T-helper 1 cell treated with Interleukin-12 subunit alpha and Interleukin-12 subunit beta and Interleukin-4 antibody, amounts not matched to agents 30 μg/mL and 1 μg/mL, for 36 hours (primary cell): ENCODE data around the gene ARHGAP12.
"Not testable (repeated sequence)": the region's sequence is repeated elsewhere in the genome, so short reads cannot be mapped to it uniquely, and the experiment has no call there.

ENCODE experiments used
- H3K27ac Mint-ChIP-seq: one replicate; pipeline ENCODE4 v1.8.0; 2021; ENCODE audit warnings: mild to moderate bottlenecking, mixed read lengths
- H3K27me3 Mint-ChIP-seq: one replicate; pipeline ENCODE4 v1.8.0; 2021; ENCODE audit warnings: low read depth, mixed read lengths
- H3K36me3 Mint-ChIP-seq: one replicate; pipeline ENCODE4 v1.8.0; 2021; ENCODE audit warnings: low read depth, mixed read lengths
- H3K4me1 Mint-ChIP-seq: one replicate; pipeline ENCODE4 v1.8.0; 2021; ENCODE audit warnings: low read depth, mixed read lengths
- H3K4me3 Mint-ChIP-seq: one replicate; pipeline ENCODE4 v1.8.0; 2021; ENCODE audit warnings: mild to moderate bottlenecking, moderate library complexity, mixed read lengths
- H3K9me3 Mint-ChIP-seq: one replicate; pipeline ENCODE4 v1.8.0; 2021; ENCODE audit warnings: mixed read lengths

The ARHGAP12 gene, protein sequence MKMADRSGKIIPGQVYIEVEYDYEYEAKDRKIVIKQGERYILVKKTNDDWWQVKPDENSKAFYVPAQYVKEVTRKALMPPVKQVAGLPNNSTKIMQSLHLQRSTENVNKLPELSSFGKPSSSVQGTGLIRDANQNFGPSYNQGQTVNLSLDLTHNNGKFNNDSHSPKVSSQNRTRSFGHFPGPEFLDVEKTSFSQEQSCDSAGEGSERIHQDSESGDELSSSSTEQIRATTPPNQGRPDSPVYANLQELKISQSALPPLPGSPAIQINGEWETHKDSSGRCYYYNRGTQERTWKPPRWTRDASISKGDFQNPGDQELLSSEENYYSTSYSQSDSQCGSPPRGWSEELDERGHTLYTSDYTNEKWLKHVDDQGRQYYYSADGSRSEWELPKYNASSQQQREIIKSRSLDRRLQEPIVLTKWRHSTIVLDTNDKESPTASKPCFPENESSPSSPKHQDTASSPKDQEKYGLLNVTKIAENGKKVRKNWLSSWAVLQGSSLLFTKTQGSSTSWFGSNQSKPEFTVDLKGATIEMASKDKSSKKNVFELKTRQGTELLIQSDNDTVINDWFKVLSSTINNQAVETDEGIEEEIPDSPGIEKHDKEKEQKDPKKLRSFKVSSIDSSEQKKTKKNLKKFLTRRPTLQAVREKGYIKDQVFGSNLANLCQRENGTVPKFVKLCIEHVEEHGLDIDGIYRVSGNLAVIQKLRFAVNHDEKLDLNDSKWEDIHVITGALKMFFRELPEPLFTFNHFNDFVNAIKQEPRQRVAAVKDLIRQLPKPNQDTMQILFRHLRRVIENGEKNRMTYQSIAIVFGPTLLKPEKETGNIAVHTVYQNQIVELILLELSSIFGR

DNA sequence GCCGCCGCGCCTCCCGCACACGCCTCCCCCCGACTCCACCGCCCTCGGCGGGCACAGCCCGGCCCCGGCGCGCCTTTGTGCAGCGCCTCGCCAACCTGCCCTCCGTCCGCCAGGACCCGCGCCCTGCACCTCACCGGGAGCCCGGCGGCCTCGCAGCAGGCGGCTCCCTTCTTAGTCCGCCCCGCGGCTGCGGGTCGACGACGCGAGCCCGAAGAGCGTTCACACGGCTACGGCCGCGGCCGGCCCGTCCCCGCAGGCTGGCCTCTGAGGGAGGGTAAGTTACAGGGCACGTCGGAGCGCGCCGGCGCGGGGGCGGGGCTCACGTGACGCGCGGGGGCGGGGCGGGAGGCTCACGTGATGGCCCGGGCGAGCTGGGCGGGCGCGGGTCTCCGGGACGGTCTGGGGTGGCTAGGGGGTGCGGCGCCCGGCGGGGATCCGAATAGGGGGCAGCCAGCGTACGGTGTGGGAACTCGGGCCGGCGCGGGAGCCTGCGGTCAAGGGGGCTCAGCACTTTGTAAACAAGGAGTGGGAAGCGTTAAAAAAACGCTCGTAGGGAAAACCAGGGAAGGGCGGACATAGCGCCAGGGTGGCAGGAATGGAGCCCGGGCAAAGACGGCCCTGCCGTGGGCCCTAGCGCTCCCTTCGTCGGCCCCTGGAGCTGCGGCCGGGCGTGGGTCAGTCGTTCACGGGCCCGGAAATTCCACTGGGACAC, at the start of gene ARHGAP12:
Gene ARHGAP12 (minus strand): TSS at position 283 of the 712 bp plus-strand sequence. CDS start 19,976 bp downstream, outside the sequence.
- Mint-ChIP-seq H3K27ac (peak within 1 kb of the TSS; percentile 76), H3K4me1 (peaks cover 29% of the 10 kb centered on the region), H3K9me3 (no peaks in the 10 kb centered on the region), H3K4me3 (peak within 1 kb of the TSS; percentile 88), H3K27me3 (peaks cover 15% of the 10 kb centered on the region), H3K36me3 (no peaks in the 10 kb centered on the region)

GRCh38 chr10:31978156-31978483, 49.5 kb upstream of the ARHGAP12 start:
- peaks cover 4% of the 10 kb centered on the region for H3K9me3 Mint-ChIP-seq
- no peaks in the 10 kb centered on the region for H3K27me3 Mint-ChIP-seq
- H3K4me3 Mint-ChIP-seq: no peak overlapping the region
- H3K4me1 Mint-ChIP-seq: peaks cover 21% of the 10 kb centered on the region
- H3K27ac Mint-ChIP-seq: no peak overlapping the region
- H3K36me3 Mint-ChIP-seq: no peaks in the 10 kb centered on the region

DNA sequence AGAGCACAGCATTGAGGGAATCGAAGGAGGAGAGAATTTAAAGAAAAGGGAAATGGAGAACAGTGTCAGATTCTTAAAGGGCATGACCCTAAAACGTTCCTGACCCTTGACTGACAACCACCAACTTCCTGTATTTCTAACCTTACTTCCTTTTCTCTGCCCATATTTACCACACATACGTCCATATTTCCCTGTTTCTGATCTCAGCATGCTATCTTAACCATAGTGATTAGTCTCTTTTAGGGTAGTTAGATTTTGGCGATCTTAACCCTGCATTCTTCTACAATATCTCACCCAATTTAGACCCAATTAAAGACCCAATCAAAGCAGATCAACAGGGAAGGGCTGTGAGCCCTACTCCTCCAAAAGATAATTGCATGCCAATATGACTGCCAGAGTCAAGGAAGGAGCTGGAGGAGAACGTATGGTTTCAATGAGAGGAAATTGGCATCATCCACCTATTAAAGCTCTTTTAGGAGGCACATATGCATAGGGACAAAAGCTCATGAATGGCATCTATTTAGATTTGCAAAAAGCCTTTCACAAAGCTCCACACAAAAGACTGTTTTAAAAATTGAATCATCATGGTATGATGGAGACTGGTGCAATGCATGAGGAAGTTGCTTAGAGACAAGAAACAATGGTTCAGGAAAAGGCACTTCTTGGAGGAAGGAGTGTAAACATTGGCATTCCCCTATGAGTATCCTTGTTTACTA, 49.0 kb upstream of the ARHGAP12 start:
- Mint-ChIP-seq H3K4me1 (peaks cover 21% of the 10 kb centered on the region), H3K36me3 (no peaks in the 10 kb centered on the region), H3K27ac (peak overlapping the region; percentile 17), H3K9me3 (peaks cover 4% of the 10 kb centered on the region), H3K27me3 (no peaks in the 10 kb centered on the region), H3K4me3 (peak overlapping the region; percentile 5)

DNA sequence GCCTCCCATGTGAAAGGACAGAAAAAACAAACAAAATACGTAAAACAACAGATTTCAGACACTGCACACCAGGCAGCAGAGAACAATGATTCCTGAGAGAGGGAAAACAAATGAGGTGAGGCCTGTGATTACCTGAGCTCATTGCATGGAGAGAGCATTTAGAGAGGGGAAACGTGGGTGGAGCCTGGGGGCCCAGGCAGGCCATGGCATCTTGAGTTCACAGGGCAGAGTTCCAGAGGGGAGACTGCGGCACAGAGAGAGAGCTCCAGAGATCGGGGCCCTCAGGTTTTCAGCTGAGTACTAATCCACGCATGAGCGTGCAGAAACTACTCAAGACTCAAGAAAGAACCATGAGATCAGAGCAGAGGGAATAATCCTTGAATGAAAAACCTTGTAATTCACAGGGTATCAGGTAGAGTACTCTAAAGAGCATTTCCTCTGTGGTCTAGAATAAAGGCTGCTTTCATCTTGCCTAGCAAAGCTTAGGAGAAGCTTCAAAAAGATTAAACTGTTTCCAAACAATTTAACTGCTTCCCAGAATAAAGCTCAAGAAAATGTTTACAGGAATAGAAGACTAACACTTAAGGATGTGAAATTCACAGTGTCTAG, 46.6 kb upstream of the ARHGAP12 start:
- peaks cover 21% of the 10 kb centered on the region for H3K4me1 Mint-ChIP-seq
- H3K36me3 Mint-ChIP-seq: no peaks in the 10 kb centered on the region
- no peaks in the 10 kb centered on the region for H3K9me3 Mint-ChIP-seq
- H3K27me3 Mint-ChIP-seq: no peaks in the 10 kb centered on the region
- H3K27ac Mint-ChIP-seq: no peak overlapping the region
- H3K4me3 Mint-ChIP-seq: no peak overlapping the region

- no peak overlapping the region for H3K27ac Mint-ChIP-seq
- H3K36me3 Mint-ChIP-seq: no peaks in the 10 kb centered on the region
- H3K4me1 Mint-ChIP-seq: peaks cover 21% of the 10 kb centered on the region
- H3K9me3 Mint-ChIP-seq: no peaks in the 10 kb centered on the region
- no peaks in the 10 kb centered on the region for H3K27me3 Mint-ChIP-seq
- no peak overlapping the region for H3K4me3 Mint-ChIP-seq
Measured at GRCh38 chr10:31974434-31975124, 45.9 kb upstream of the ARHGAP12 start.

- no peak overlapping the region for H3K4me3 Mint-ChIP-seq
- H3K4me1 Mint-ChIP-seq: peaks cover 15% of the 10 kb centered on the region
- H3K27me3 Mint-ChIP-seq: no peaks in the 10 kb centered on the region
- no peaks in the 10 kb centered on the region for H3K9me3 Mint-ChIP-seq
- no peaks in the 10 kb centered on the region for H3K36me3 Mint-ChIP-seq
- no peak overlapping the region for H3K27ac Mint-ChIP-seq
Measured at GRCh38 chr10:31972519-31973041, 43.9 kb upstream of the ARHGAP12 start.

DNA sequence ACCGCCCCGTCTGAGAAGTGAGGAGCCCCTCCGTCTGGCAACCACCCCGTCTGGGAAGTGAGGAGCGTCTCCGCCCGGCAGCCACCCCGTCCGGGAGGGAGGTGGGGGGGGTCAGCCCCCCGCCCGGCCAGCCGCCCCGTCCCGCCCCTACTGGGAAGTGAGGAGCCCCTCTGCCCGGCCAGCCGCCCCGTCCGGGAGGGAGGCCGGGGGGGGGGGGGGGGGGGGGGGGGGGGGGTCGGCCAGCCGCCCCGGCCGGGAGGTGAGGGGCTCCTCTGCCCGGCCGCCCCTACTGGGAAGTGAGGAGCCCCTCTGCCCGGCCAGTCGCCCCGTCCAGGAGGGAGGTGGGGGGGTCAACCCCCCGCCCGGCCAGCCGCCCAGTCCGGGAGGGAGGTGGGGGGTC, 41.2 kb upstream of the ARHGAP12 start:
- H3K27ac Mint-ChIP-seq, H3K4me1 Mint-ChIP-seq, H3K9me3 Mint-ChIP-seq, H3K36me3 Mint-ChIP-seq, H3K27me3 Mint-ChIP-seq, H3K4me3 Mint-ChIP-seq: not testable (repeated sequence)

DNA sequence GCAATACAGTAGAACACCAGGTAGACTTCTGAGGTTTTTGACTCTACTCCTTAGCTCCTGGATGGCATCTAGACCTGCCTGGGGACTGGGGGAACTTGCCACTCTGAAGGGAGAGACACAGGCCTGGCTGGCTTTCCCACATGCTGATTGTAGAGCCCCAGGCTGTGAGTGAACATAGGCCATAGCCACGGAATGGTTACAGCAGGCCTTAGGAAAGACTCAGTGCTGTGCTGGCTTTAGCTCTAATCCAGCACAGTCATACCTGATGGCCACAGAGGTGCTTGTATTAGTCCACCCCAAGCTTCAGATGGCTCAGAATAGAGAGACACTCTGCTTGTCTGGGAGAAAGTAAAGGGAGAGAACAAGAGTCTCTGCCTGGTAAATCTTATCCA, 35.0 kb upstream of the ARHGAP12 start:
- H3K4me1 Mint-ChIP-seq: peaks cover 13% of the 10 kb centered on the region
- H3K9me3 Mint-ChIP-seq: no peaks in the 10 kb centered on the region
- peaks cover 2% of the 10 kb centered on the region for H3K36me3 Mint-ChIP-seq
- no peak overlapping the region for H3K4me3 Mint-ChIP-seq
- no peak overlapping the region for H3K27ac Mint-ChIP-seq
- H3K27me3 Mint-ChIP-seq: no peaks in the 10 kb centered on the region

- Mint-ChIP-seq H3K4me1 (peaks cover 13% of the 10 kb centered on the region), H3K27me3 (no peaks in the 10 kb centered on the region), H3K4me3 (no peak overlapping the region), H3K9me3 (no peaks in the 10 kb centered on the region), H3K36me3 (peaks cover 2% of the 10 kb centered on the region), H3K27ac (no peak overlapping the region)
Measured at GRCh38 chr10:31962826-31963588, 34.4 kb upstream of the ARHGAP12 start.

DNA sequence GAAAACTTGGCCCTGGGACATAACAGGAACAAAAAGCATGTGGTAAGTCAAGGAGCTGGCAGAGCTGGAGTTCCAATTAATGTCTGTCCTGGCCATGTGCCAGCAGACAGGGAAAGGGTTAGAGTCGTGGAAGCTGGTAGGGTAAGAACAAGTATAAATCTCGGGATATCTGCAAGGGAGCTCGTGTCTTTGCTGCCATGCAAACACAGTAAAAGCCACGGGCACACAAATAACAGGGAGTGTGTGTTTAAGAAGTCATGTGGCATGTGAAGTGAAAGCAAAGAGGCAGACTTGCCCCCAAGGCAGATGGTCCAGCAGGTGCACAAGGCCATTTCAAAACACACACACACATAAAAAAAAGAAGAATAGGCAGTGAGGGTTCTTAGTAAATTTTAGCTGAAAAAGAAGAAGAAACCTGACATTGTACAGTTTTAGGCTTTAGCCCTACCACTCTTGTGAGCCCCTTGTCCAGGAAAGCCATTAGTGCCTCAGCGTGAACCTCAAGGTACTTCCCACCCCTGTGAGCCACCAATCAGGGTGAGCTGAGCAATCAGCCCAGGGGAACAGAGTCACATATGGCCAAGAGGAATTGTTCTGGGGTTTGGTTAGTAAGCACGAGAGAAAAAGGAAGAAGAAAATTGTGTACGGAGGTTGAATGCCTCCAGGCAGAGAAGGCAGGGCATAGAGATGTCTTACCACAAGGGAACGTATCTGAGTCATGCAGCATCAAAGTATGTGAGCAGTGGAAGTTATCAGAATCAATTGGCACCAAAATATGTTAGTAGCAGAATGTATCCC, 32.8 kb upstream of the ARHGAP12 start:
- no peak overlapping the region for H3K27ac Mint-ChIP-seq
- H3K4me3 Mint-ChIP-seq: no peak overlapping the region
- H3K36me3 Mint-ChIP-seq: peaks cover 2% of the 10 kb centered on the region
- no peaks in the 10 kb centered on the region for H3K27me3 Mint-ChIP-seq
- H3K4me1 Mint-ChIP-seq: peaks cover 13% of the 10 kb centered on the region
- no peaks in the 10 kb centered on the region for H3K9me3 Mint-ChIP-seq

DNA sequence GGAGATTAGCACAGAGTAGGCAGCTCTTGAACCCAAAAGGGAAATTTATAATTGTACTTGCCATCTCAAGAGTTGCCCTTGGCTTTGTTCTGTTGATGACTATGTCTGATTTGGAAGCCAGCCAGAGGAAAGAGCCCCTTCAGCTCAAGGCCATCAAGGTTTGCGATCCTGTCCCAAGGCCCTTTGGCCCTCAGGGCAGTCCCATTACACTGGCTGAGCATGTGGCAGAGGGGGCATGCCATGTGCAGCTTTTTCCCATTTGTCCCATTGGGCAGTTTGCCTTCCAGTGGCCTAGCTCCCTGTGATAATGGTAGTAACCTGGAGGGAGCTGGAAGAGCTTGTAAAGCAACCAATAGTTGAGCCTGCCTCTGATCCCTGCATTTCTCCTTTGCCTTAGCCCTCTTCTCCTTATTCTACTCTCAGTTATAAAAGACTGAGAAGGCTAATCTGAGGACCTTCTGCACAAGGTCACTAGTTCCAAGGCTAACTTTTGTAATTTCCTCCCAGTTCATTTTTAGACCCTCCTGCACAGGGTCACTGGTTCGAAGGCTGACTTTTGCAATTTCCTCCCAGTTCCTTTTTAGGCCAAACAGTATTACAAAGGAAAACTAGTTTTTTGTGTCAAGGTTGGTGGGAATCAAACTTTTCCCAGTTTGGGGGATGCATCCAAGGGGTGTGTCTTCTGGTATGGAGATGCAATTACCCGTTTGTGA, 31.0 kb upstream of the ARHGAP12 start:
- Mint-ChIP-seq H3K9me3 (peaks cover 5% of the 10 kb centered on the region), H3K4me3 (no peak overlapping the region), H3K27ac (no peak overlapping the region), H3K27me3 (no peaks in the 10 kb centered on the region), H3K4me1 (peaks cover 14% of the 10 kb centered on the region), H3K36me3 (peaks cover 3% of the 10 kb centered on the region)

DNA sequence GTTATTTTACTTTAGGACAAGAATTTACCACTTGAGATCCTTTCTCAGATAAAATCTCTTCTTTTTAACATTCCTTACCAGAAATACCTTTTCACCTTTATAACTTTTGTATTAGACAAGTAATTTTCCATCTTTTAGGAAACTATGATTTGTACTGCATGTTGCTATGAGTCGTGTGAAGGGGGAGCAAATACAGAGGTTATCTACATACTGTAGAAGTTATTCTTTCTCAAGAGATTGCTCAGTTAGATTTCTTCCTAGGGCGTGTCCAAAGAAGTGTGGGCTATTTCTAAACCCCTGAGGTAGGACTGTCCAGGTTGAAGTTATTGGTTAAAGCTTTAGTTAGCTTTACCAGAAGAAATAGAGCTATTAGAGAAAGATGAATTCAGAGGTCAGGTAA, 30.2 kb upstream of the ARHGAP12 start:
- no peak overlapping the region for H3K4me3 Mint-ChIP-seq
- H3K36me3 Mint-ChIP-seq: peaks cover 4% of the 10 kb centered on the region
- H3K9me3 Mint-ChIP-seq: peaks cover 12% of the 10 kb centered on the region
- H3K27me3 Mint-ChIP-seq: no peaks in the 10 kb centered on the region
- no peak overlapping the region for H3K27ac Mint-ChIP-seq
- H3K4me1 Mint-ChIP-seq: peaks cover 14% of the 10 kb centered on the region
